ENCODE measurements around the gene ERVH48-1. TPM values are rescaled to one million over a fixed set of nuclear protein-coding genes. Genes with fewer than 3 reads are reported as not detected.

Gene ERVH48-1
- not detected in 2 replicates for total RNA-seq

GRCh38 chr21:42925114-42925926 lies at the start of gene ERVH48-1:
ERVH48-1 (minus strand) TSS chr21:42925630; CDS start chr21:42919006, 6,624 bp downstream.

GRCh38 chr21:42973991-42974831 lies 48.8 kb upstream of the ERVH48-1 start, which contains the start of gene PKNOX1:
PKNOX1 (plus strand) TSS chr21:42974562; CDS start chr21:43004382, 29,820 bp downstream.

GRCh38 chr21:42892931-42893755 lies 32.3 kb downstream of the ERVH48-1 start, which contains the start of gene NDUFV3:
NDUFV3 (plus strand) TSS chr21:42893309; CDS start chr21:42893334, 25 bp downstream.

GRCh38 chr21:42878993-42879787 lies 46.2 kb downstream of the ERVH48-1 start, which contains the start of gene WDR4:
WDR4 (minus strand) TSS chr21:42879539; CDS start chr21:42879495, 44 bp downstream.

Other genes starting within 250 kb of the ERVH48-1 start
- 23.6 and 34.5 TPM in 2 replicates for gene WDR4, start 46.1 kb downstream of the ERVH48-1 start, total RNA-seq
- gene NDUFV3, start 32.3 kb downstream of the ERVH48-1 start, total RNA-seq, result 40.4 and 50.6 TPM in 2 replicates
- gene PKNOX1, start 48.9 kb upstream of the ERVH48-1 start, total RNA-seq, result 9.6 and 17.9 TPM in 2 replicates
- 52.3 and 72.1 TPM in 2 replicates for gene CBS, start 150.2 kb upstream of the ERVH48-1 start, total RNA-seq
- gene U2AF1, start 181.9 kb upstream of the ERVH48-1 start, total RNA-seq, result 18.1 and 40.2 TPM in 2 replicates
- not detected in 2 replicates for gene CRYAA, start 243.4 kb upstream of the ERVH48-1 start, total RNA-seq